ENCODE data around the gene MCM8.

GRCh38 chr20:6028818-6029217 lies 78.4 kb downstream of the MCM8 start:
- TF ChIP-seq ARNT (IDR thresholded peaks at IDR 0.05), result no peak
- TF ChIP-seq KDM5B (IDR thresholded peaks at IDR 0.05; ENCODE audit: insufficient replicate concordance, low read depth, low read length), result no peak
- no peak for TF ChIP-seq POLR2AphosphoS5 (IDR thresholded peaks at IDR 0.05; ENCODE audit: control insufficient read depth, insufficient read depth, low read depth, low read length)
- TF ChIP-seq ZNF184 (CRISPR knock-in tag; IDR thresholded peaks at IDR 0.05), result no peak
- TF ChIP-seq EP300 (IDR thresholded peaks at IDR 0.05; ENCODE audit: low read length), result no peak
- no peak for TF ChIP-seq ATF7 (IDR thresholded peaks at IDR 0.05)
- no peak for TF ChIP-seq ZNF121 (CRISPR knock-in tag; conservative IDR thresholded peaks at IDR 0.05)
